Left renal cortex interstitium (tissue), 4 donors: ENCODE results near the gene TRIP6. TPM values are rescaled to one million over a fixed set of nuclear protein-coding genes. Genes with fewer than 3 reads are reported as not detected.

Source experiments
- DNase-seq, 4 donors: peaks; one replicate each; pipeline ENCODE4 v3.0.0-alpha.2; 2013; ENCODE audit warnings: low read depth in 4 of 4, low spot score in 2 of 4, missing footprints in 1 of 4
- polyA plus RNA-seq, 4 donors: library from polyadenylated mRNA; unstranded; fragments of 120-200 nt; gene quantifications; one replicate each; pipeline ENCODE4 v1.2.1, GENCODE V29; 2013; ENCODE audit not compliant: insufficient read length in 4 of 4

Gene TRIP6
- 100 to 1,000 TPM in 1 of 4 donors, 10 to 100 TPM in 3; 67.7 to 108 (median 89.7) TPM for polyA plus RNA-seq

- peak in 3 of 4 donors; percentile 85 to 92 (median 88) for DNase-seq
Observed at GRCh38 chr7:100867040-100867775, at the start of gene TRIP6. TRIP6 (plus strand) TSS chr7:100867387; CDS start chr7:100867498, 111 bp downstream.

GRCh38 chr7:100818366-100818765, 48.8 kb upstream of the TRIP6 start:
- no peak for DNase-seq

GRCh38 chr7:100818825-100819224, 48.4 kb upstream of the TRIP6 start:
- no peak for DNase-seq

- DNase-seq: no peak
Observed at GRCh38 chr7:100819586-100819985, 47.6 kb upstream of the TRIP6 start.

GRCh38 chr7:100822236-100823139, 44.7 kb upstream of the TRIP6 start:
- no peak for DNase-seq

- DNase-seq: no peak
Observed at GRCh38 chr7:100823140-100823525, 44.1 kb upstream of the TRIP6 start.

- no peak for DNase-seq
Observed at GRCh38 chr7:100823534-100823933, 43.7 kb upstream of the TRIP6 start.

- DNase-seq: no peak
Observed at GRCh38 chr7:100824499-100825214, 42.5 kb upstream of the TRIP6 start.

GRCh38 chr7:100825215-100825671, 41.9 kb upstream of the TRIP6 start:
- no peak for DNase-seq

- no peak for DNase-seq
Observed at GRCh38 chr7:100825751-100826513, 41.3 kb upstream of the TRIP6 start.

GRCh38 chr7:100826514-100827329, 40.5 kb upstream of the TRIP6 start:
- no peak for DNase-seq

- DNase-seq: peak in 3 of 4 donors; percentile 77 to 89 (median 87)
Observed at GRCh38 chr7:100827330-100828226, 39.6 kb upstream of the TRIP6 start, which contains the start of gene EPHB4. EPHB4 (minus strand) TSS chr7:100827523; CDS start chr7:100827030, 493 bp downstream.

- no peak for DNase-seq
Observed at GRCh38 chr7:100829150-100829716, 38.0 kb upstream of the TRIP6 start.

- no peak for DNase-seq
Observed at GRCh38 chr7:100830396-100830795, 36.8 kb upstream of the TRIP6 start.

- DNase-seq: no peak
Observed at GRCh38 chr7:100832281-100832633, 34.9 kb upstream of the TRIP6 start.

- DNase-seq: peak in 1 of 4 donors; percentile 58
Observed at GRCh38 chr7:100835903-100836811, 31.0 kb upstream of the TRIP6 start.

GRCh38 chr7:100836812-100837098, 30.4 kb upstream of the TRIP6 start:
- DNase-seq: no peak
